ENCODE data around the gene TACSTD2. TPM values are rescaled to one million over a fixed set of nuclear protein-coding genes. Genes with fewer than 3 reads are reported as not detected.

Gene TACSTD2
- total and polyA plus RNA-seq, 2 of the 13 experiments (the other 11 are each of a cell fraction or from before 2014, with no cell fraction given), result not detected

GRCh38 chr1:58596631-58597052 lies 19.6 kb upstream of the TACSTD2 start:
- no peak overlapping the region for H3K4me2 ChIP-seq (ENCODE audit: low read depth, low read length)
- BruUV-seq (replicated peaks), result no TSS peak
- H3K9me3 ChIP-seq (ENCODE audit: low read length), result no peaks in the 10 kb centered on the region
- H3K4me3 ChIP-seq (replicated peaks in 1 of 3; ENCODE audit: insufficient read depth in 1 of 3, low read depth in 2 of 3, low read length in 3 of 3), result no peak overlapping the region
- peaks cover 0 to 2% of the 10 kb centered on the region in 2 experiments; a peak in 1 of 5 replicates for H3K27me3 ChIP-seq (ENCODE audit: control insufficient read depth in 1 of 2, insufficient read depth in 2 of 2, low read length in 2 of 2)
- H4K20me1 ChIP-seq (ENCODE audit: insufficient read depth, low read length), result no peaks in the 10 kb centered on the region
- no peak for FAIRE-seq
- H2AFZ ChIP-seq (ENCODE audit: low read length), result no peak overlapping the region
- TF ChIP-seq ZBTB1 (CRISPR knock-in tag; IDR thresholded peaks at IDR 0.05; ENCODE audit: borderline replicate concordance) (no peak), TRAFD1 (CRISPR knock-in tag; IDR thresholded peaks at IDR 0.05; ENCODE audit: borderline replicate concordance) (no peak), ZNF569 (CRISPR knock-in tag; IDR thresholded peaks at IDR 0.05; ENCODE audit: borderline replicate concordance) (no peak), HES4 (CRISPR knock-in tag; IDR thresholded peaks at IDR 0.05; ENCODE audit: borderline replicate concordance) (no peak), SAP130 (CRISPR knock-in tag; IDR thresholded peaks at IDR 0.05; ENCODE audit: low read depth) (no peak), CEBPB (IDR thresholded peaks at IDR 0.05; ENCODE audit: borderline replicate concordance, low read depth, low read length) (no peak), ASH2L (IDR thresholded peaks at IDR 0.05; ENCODE audit: insufficient read length, low read depth, low read length) (no peak), ATF7 (IDR thresholded peaks at IDR 0.05) (no peak), ATF7 (CRISPR knock-in tag; IDR thresholded peaks at IDR 0.05) (no peak), ZNF513 (CRISPR knock-in tag; conservative IDR thresholded peaks at IDR 0.05) (no peak), ZNF747 (CRISPR knock-in tag; IDR thresholded peaks at IDR 0.05; ENCODE audit: borderline replicate concordance) (no peak)
- no peak overlapping the region for H3K27ac ChIP-seq (ENCODE audit: extremely low read length, insufficient read depth, low read length)
- no peak for DNase-seq (ENCODE audit: low spot score)
- no peaks in the 10 kb centered on the region for H3K4me1 ChIP-seq (ENCODE audit: insufficient read depth, low read length)
- in situ Hi-C loops (cut with HindIII; ENCODE audit: extremely low pct_ligation_motif_present, low pct_unique_long_range_greater_than_20kb) (no loop called here), intact Hi-C loops (cut with micrococcal nuclease; ENCODE audit: unreplicated experiment) (no loop called here)
- no peak for ATAC-seq
- no peaks in the 10 kb centered on the region for H3K79me2 ChIP-seq (ENCODE audit: insufficient read depth, low read length)
- no peaks in the 10 kb centered on the region for H3K36me3 ChIP-seq (replicated peaks in 1 of 2; ENCODE audit: control insufficient read depth in 1 of 2, insufficient read depth in 2 of 2, low read length in 2 of 2)
- POLR2A ChIA-PET, result no interaction called here
- CTCF ChIA-PET (ENCODE audit: low intra/inter-chr PET ratio, low total read pairs), result no interaction called here
- H3K9ac ChIP-seq (ENCODE audit: insufficient read depth, low read depth, low read length), result no peak overlapping the region
- WGBS (ENCODE audit: low lambda C conversion rate), result 27% methylated on average over 3 of the region's 4 CpGs

Measured in HepG2 (cell line).